GM19043 (cell line): ENCODE results near the gene C19orf38.
"Not testable (repeated sequence)": the region's sequence is repeated elsewhere in the genome, so short reads cannot be mapped to it uniquely, and the experiment has no call there.

Experiments used
- ATAC-seq: cut with Tn5 transposase; IDR thresholded peaks from one replicate; pipeline ENCODE4 v1.9.1; 2021; ENCODE audit warnings: low read depth; ENCODE audit not compliant: unreplicated experiment

C19orf38 gene

GRCh38 chr19:10870955-10871603 lies 22.9 kb downstream of the C19orf38 start, which contains the start of gene CARM1:
Gene CARM1, plus strand, starts transcription at chr19:10871553. Its CDS starts 150 bp downstream, at chr19:10871703.
- ATAC-seq: peak; percentile 68

DNA sequence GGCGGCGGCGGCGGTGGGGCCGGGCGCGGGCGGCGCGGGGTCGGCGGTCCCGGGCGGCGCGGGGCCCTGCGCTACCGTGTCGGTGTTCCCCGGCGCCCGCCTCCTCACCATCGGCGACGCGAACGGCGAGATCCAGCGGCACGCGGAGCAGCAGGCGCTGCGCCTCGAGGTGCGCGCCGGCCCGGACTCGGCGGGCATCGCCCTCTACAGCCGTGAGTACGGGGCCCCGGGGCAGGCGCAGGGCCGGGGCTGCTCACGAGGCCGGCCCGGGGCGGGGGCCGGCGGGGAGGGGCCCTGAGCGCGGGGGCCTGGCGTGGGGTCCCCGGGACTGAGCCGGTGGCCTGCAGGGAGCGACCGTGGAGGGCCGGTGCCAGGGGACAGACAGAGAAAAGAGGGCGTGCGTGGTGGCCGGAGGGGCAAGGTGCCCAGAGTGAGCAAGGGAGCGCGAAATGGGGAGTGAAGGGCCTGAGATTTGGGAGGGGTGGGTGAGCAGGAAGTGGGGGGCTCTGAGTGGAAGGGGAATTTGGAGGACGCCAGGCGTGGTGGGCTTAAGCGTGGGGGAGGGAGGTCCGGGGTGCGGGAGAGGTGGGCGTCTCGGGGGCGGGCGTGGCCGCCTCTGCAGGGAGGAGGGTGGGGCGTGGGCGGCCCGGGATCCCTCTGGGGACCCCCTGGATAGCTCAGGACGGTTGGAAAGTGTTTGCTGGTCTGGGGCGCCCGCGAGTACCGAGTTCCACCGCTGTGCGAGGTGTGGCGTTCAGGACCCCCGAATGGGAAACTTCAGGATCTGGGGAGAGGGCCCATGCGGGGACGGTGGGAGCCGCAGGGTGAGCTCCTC lies 23.7 kb downstream of the C19orf38 start:
- ATAC-seq: no peak

DNA sequence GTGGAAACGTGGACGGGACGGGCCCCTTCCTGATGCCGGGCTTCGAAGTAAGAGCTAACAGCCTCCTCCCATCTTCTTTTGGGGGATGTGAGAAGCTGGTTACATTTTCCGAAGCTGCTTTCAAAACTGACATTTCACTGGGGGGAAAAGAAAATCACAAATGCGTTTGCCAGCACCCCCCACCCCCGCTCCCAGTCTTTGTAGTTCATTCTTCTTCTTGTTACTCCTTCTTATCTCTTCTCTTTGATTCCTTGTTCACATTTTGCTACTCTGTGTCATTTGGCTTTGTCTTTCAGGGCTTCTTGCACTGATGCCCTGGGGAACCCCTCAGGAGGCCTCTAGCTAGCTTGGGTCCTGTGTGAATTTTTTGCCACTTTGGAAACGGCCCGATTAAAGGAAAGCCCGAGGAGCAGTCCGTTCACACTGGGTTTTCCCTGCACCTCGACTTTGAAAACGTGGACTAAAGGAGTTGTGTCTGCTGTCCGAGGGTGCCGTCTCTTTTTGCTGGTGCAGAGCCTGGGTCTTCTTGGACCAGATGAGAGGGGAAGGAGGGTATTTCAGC lies 24.4 kb downstream of the C19orf38 start:
- ATAC-seq: no peak

DNA sequence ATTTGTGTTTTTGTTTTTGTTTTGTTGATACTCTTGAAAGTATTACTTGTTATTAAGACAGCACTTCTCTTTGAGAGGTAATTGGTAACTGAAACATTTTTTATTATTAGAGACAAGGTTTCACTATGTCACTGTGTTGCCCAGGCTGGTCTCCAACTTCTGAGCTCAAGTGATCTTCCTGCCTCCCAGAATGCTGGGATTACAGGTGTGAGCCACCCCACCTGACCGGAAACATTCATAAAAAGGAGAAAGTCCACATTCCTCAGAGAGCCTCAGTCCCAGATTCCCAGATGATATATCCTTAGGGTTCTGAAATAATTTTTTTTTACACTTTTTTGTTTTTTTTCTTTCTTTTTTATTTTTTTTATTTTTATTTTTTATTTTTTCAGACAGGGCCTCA lies 25.8 kb downstream of the C19orf38 start:
- ATAC-seq: no peak

- ATAC-seq: peak; percentile 49
Observed at GRCh38 chr19:10876459-10877240, 28.4 kb downstream of the C19orf38 start.

DNA sequence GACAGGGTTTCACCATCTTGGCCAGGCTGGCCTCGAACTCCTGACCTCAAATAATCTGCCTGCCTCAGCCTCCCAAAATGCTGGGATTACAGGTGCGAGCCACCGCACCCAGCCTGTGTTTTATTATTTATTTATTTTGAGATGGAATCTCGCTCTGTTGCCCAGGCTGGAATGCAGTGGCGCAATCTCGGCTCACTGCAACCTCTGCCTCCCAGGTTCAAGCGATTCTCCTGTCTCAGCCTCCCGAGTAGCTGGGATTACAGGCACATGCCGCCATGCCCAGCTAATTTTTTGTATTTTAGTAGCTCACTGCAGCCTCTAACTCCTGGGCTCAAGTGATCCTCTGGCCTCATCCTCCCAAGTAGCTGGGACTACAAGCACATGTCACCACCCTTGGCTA lies 29.4 kb downstream of the C19orf38 start:
- ATAC-seq: not testable (repeated sequence)

GRCh38 chr19:10878253-10878652 lies 30.0 kb downstream of the C19orf38 start:
- no peak for ATAC-seq

GRCh38 chr19:10881403-10882107 lies 33.3 kb downstream of the C19orf38 start:
- no peak for ATAC-seq

DNA sequence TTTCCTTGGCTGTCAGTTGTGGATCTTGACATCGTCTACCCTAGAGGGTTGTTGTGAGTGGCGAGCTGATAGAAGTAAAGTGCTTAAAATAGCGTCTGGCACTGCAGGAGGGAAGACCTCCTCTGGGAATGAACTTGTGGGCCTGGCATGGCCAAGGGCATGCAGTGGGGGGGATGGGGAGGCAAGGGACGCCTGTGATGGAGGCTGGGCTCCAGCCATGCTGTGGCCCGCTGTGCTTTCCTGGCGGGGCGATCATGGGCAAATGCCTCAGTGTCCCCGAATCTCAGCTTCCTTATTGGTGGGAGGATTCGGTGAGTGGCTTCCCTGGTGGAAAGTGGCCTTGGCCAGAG lies 33.9 kb downstream of the C19orf38 start:
- no peak for ATAC-seq

DNA sequence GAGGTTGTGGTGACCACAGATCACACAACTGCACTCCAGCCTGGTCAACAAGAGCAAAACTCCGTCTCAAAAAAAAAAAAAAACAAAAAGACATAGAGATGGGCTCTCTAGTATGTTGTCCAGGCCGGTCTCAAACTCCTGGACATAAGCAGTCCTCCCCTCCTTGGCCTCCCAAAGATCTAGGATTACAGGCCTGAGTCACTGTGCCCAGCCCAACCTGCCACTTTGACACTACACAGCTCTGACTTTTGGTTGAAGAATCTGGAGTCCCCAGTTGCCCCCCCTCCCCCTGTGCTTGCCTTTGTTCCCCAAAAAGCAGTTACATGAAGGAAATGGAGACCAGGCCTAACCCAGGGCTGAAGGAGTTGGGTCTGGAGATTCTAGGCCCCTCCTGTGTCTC lies 36.1 kb downstream of the C19orf38 start:
- no peak for ATAC-seq

GRCh38 chr19:10885201-10886169 lies 37.3 kb downstream of the C19orf38 start:
- no peak for ATAC-seq

GRCh38 chr19:10887616-10888367 lies 39.6 kb downstream of the C19orf38 start:
- no peak for ATAC-seq

- ATAC-seq: no peak
Observed at GRCh38 chr19:10888421-10888866, 40.2 kb downstream of the C19orf38 start.

GRCh38 chr19:10889880-10890279 lies 41.7 kb downstream of the C19orf38 start:
- ATAC-seq: no peak

DNA sequence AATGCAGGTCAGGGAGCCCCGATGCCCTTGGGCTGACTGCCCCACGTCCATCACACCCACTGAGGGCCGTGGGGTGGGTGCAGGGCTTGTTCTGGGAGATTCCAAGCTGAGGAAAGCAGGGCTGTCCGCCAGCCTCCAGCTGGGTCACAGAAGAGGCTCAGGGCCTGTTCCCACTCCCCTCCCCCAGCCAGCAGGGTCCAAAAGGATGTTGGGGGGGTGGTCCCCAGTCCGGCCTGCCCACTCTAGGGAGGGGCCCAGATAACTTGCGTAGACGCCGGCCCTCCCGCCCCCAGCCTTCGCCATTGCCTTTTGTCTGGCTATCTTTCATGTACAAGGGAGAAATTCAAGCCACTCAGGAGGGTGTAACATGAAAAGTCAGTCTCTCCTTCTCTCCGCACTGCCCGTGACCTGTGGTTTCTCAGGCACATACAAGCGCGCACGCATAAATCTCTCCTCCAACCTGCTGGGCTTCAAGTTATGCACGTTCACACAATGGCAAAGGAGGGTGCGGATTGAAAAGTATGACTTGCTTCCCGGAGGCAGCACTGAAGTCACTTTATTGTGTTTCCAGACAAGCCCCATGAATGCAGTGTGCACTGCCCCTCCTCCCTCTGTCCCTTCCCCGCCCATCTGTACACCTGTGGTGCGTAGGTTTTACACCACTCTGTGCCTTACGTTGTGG lies 43.3 kb downstream of the C19orf38 start:
- ATAC-seq: no peak

- ATAC-seq: no peak
Observed at GRCh38 chr19:10892256-10892655, 44.0 kb downstream of the C19orf38 start.

GRCh38 chr19:10894911-10895213 lies 46.6 kb downstream of the C19orf38 start:
- no peak for ATAC-seq

GRCh38 chr19:10895363-10895762 lies 47.1 kb downstream of the C19orf38 start:
- ATAC-seq: no peak
